Activated T-helper 17 cell treated with anti-CD3 and anti-CD28 coated beads, Interleukin-2, amount 50 U/mL, for 72 hours (primary cell): ENCODE measurements around the gene SPATA16. TPM values are rescaled to one million over a fixed set of nuclear protein-coding genes. Genes with fewer than 3 reads are reported as not detected.

Source experiments
- ATAC-seq: fragments of 150-1000 bp; cut with Tn5 transposase; replicated peaks from 2 replicates; pipeline ENCODE4 v1.10.0; 2021; ENCODE audit warnings: mild to moderate bottlenecking, moderate library complexity
- H3K27ac Mint-ChIP-seq: one replicate; pipeline ENCODE4 v1.8.0; 2022; ENCODE audit warnings: mixed read lengths
- H3K27me3 Mint-ChIP-seq: one replicate; pipeline ENCODE4 v1.8.0; 2022; ENCODE audit warnings: mixed read lengths
- H3K36me3 Mint-ChIP-seq: one replicate; pipeline ENCODE4 v1.8.0; 2022; ENCODE audit warnings: low read depth, mild to moderate bottlenecking, mixed read lengths
- H3K4me1 Mint-ChIP-seq: one replicate; pipeline ENCODE4 v1.8.0; 2022; ENCODE audit warnings: mixed read lengths
- H3K4me3 Mint-ChIP-seq: one replicate; pipeline ENCODE4 v1.8.0; 2022; ENCODE audit warnings: mild to moderate bottlenecking, mixed read lengths
- H3K9me3 Mint-ChIP-seq: one replicate; pipeline ENCODE4 v1.8.0; 2022; ENCODE audit warnings: mixed read lengths
- total RNA-seq, 2 donors: library from RNA; stranded (reverse); gene quantifications; one replicate each; pipeline ENCODE4 v1.2.3, GENCODE V29; 2022

The SPATA16 gene
- total RNA-seq, 2 donors from 2014 or later = not detected

DNA sequence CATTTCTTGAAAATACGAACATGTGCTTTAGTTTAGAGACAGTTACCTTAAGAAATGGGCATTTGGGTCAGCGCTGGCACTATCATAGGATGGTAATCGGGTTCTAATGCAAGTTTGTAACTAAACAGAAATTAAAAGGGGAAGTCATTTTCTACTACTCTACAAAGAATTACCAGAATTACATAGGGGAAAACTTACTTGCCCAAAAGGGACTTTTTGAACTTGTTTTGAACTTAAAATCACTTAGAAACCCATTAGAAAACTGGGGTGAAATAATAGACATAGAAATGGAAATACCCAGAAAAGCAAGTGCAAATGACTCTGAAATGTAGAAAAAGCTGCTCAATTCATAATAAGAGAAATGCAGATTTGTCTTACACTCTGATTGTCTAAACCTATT lies 44.9 kb downstream of the SPATA16 start:
- Mint-ChIP-seq H3K4me1 (no peaks in the 10 kb centered on the region), H3K4me3 (no peak overlapping the region), H3K27me3 (no peaks in the 10 kb centered on the region), H3K9me3 (no peaks in the 10 kb centered on the region), H3K27ac (no peak overlapping the region), H3K36me3 (no peaks in the 10 kb centered on the region)
- ATAC-seq = no peak

DNA sequence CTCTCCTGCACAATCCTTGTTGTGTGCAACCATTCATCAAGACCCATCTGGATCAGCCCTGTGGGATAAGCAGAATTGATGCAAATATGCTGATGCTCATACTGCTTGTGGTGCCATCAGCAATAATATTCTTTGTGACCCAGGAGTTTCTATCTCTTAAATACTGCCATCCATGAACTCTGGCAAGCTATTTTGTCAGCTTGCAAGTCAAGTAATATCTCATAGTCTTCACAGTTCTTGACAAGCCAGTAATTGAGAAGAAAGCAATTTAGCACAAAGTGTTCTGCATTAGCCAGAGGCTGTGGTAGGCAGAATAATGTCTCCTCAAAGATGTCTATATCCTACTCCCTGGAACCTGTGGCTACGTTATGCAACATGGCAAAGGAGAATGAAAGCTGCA lies 49.0 kb downstream of the SPATA16 start:
- no peak overlapping the region for H3K27ac Mint-ChIP-seq
- H3K9me3 Mint-ChIP-seq = no peaks in the 10 kb centered on the region
- no peak overlapping the region for H3K4me3 Mint-ChIP-seq
- H3K27me3 Mint-ChIP-seq = no peaks in the 10 kb centered on the region
- ATAC-seq = no peak
- H3K36me3 Mint-ChIP-seq = no peaks in the 10 kb centered on the region
- H3K4me1 Mint-ChIP-seq = no peaks in the 10 kb centered on the region

DNA sequence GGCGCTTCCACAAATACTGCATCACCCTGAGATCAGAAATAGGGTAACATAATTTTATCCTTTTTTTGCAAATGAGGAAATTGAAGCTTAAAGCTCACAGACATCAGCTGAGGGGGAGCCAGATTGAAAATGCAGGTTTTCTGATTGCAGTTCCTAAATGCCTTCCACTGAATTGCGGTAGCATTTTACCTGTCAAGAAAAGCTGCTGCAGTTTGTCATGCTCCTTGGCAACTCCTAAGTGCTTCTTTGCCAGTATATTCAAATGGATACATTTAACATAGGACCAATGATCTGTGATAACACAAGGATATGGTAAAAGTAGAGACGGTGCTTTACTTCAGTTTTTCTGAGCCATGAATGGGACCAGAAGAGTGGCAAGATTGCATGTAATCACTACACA lies 50.5 kb downstream of the SPATA16 start:
- Mint-ChIP-seq H3K27me3 (no peaks in the 10 kb centered on the region), H3K9me3 (peaks cover 5% of the 10 kb centered on the region), H3K4me3 (no peak overlapping the region), H3K27ac (no peak overlapping the region), H3K4me1 (no peaks in the 10 kb centered on the region), H3K36me3 (no peaks in the 10 kb centered on the region)
- ATAC-seq = no peak

DNA sequence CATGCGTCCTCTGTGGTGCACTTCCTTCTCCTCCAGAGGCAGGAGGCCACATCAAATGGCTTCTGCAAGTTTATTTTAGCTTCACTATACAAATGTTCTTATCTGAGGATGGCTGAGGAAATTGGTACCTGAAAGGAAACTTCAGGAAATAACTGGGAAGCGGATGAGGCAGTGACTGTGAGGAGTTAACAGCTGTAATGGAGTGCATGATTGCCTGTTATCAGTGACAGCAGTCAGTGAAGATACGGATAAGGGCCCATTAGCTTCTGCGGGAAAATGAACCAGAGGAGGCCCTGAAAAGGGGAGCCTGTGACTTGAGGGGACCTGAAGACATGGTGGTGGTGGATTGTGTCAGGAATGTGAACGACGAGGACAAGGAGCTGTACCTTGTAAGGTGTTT lies 51.8 kb downstream of the SPATA16 start:
- Mint-ChIP-seq H3K9me3 (peaks cover 5% of the 10 kb centered on the region), H3K4me3 (no peak overlapping the region), H3K27ac (no peak overlapping the region), H3K36me3 (no peaks in the 10 kb centered on the region), H3K4me1 (no peaks in the 10 kb centered on the region), H3K27me3 (no peaks in the 10 kb centered on the region)
- no peak for ATAC-seq

DNA sequence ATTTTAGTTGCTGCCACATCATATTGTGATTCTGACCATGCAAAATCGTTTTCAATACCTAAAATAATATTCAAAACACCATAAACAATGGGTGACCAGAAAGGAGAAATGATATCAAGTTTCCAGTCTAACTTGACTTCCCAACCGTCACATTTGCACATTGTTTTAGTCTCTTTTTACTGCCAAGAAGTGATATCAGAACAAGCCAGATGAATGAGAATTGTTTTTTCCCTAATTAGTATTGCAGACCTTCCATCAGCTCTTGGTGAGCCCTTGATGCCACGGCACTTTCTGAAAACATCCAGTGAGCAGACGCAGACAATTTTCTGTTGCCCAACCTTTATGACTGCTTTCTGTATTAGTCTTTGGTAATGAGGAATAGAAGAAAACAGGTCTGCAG lies 62.5 kb downstream of the SPATA16 start:
- H3K27ac Mint-ChIP-seq = no peak overlapping the region
- ATAC-seq = no peak
- H3K27me3 Mint-ChIP-seq = no peaks in the 10 kb centered on the region
- H3K9me3 Mint-ChIP-seq = peaks cover 12% of the 10 kb centered on the region
- H3K4me3 Mint-ChIP-seq = no peak overlapping the region
- H3K36me3 Mint-ChIP-seq = no peaks in the 10 kb centered on the region
- no peaks in the 10 kb centered on the region for H3K4me1 Mint-ChIP-seq

DNA sequence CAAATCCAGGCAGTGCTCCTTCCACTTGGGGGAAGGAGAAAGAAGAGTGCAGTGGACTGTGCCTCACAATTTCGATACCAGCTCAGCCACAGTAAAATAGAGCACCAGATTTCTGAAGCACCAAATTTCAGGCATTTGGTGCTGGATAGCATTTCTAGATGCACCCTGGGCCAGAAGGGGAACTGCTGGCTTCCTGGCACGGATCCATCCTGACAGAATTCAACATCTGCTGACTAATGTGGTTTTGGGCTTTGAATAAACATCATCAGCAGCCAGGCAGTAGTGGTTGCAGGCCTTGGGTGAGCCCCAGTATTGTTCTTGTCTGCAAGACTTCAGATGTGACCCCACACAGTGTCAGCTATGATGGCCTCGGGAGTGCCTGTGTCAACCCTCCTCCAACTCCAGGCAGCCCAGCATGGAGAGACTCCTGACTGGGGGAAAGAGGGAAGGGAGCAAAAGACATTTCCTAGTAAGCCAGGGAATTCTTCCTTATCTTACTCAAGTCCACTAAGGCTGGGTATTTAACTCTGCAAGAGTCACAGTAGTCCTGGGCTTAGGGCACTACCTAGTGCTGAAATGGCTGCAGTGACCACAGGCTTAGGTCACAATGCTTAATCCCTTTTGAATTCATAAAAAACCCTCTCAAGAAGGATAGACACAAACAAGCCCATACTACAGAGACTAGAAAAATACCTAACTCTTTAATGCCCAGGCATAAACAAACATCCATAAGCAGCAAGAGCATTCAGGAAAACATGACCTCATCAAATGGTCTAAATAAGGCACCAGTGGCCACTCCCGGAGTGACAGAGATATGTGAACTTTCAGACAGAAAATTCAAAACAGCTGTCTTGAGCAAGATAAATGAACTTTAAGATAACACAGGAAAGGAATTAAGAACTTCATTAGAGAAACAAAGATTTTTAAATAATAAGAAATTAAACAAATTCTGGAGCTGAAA lies 74.7 kb downstream of the SPATA16 start:
- Mint-ChIP-seq H3K27me3 (no peaks in the 10 kb centered on the region), H3K9me3 (peaks cover 16% of the 10 kb centered on the region), H3K27ac (no peak overlapping the region), H3K36me3 (no peaks in the 10 kb centered on the region), H3K4me3 (no peak overlapping the region), H3K4me1 (no peaks in the 10 kb centered on the region)
- no peak for ATAC-seq

DNA sequence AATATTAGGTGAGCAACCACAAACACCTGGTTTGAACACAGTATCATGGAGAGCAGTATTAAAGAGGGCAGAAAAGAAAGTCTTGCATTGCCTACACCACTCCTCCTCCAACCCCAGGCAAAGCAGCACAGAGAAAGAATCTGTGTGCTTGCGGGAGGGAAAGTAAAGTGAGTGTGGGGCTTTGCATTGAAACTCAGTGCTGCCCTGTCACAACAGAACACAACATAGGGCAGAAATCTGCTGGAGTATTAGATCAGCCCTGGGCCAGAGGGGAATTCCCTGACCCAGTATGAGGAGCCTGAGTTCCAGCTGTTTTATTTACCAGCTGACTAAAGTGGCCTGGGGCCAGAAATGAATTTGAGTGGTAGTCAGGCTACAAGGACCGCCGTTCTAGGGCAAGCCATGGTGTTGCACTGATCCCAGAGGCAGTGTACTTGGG lies 75.5 kb downstream of the SPATA16 start:
- no peak overlapping the region for H3K4me3 Mint-ChIP-seq
- no peaks in the 10 kb centered on the region for H3K27me3 Mint-ChIP-seq
- H3K36me3 Mint-ChIP-seq = no peaks in the 10 kb centered on the region
- H3K4me1 Mint-ChIP-seq = no peaks in the 10 kb centered on the region
- ATAC-seq = no peak
- no peak overlapping the region for H3K27ac Mint-ChIP-seq
- H3K9me3 Mint-ChIP-seq = peaks cover 12% of the 10 kb centered on the region

DNA sequence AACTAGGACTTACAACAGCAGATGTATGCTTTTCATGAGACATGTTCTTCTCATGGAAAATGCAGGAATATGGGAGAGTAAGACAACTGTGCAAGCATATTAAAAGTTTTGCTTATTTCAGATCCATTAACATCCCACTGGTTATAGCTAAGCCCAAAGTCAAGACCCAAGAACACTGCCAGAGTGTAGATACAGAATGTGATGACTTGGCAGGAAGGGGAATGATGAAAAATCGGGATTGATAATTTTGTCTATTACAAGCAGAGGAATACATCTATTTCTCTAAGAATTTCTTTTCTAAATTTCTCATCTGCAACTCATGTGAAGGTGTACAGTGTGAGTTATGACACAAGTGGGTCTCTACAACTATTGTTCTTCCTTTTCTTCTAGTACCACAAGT lies 76.4 kb downstream of the SPATA16 start:
- no peaks in the 10 kb centered on the region for H3K4me1 Mint-ChIP-seq
- no peaks in the 10 kb centered on the region for H3K36me3 Mint-ChIP-seq
- H3K9me3 Mint-ChIP-seq = peaks cover 12% of the 10 kb centered on the region
- H3K4me3 Mint-ChIP-seq = no peak overlapping the region
- no peak overlapping the region for H3K27ac Mint-ChIP-seq
- no peaks in the 10 kb centered on the region for H3K27me3 Mint-ChIP-seq
- ATAC-seq = no peak

DNA sequence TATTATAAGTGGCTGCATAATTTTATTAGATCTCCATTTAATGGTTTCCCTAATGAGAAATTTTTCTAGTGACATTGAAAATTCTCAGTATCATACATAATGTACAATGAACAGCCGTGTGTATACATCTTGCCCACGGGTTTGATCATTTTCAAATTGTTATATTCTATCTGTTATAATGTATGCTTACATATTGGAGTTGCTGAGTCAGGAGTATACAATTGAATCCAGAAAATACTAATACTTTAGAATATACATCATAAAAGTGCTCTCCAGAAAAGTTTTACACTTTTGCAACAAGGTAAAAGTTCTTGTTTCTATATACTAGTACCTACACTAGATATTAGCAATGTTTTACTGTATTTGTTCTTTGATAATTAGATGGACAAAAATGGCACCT lies 82.8 kb downstream of the SPATA16 start:
- Mint-ChIP-seq H3K27me3 (no peaks in the 10 kb centered on the region), H3K9me3 (no peaks in the 10 kb centered on the region), H3K4me3 (no peak overlapping the region), H3K27ac (no peak overlapping the region), H3K36me3 (no peaks in the 10 kb centered on the region), H3K4me1 (no peaks in the 10 kb centered on the region)
- ATAC-seq = no peak

DNA sequence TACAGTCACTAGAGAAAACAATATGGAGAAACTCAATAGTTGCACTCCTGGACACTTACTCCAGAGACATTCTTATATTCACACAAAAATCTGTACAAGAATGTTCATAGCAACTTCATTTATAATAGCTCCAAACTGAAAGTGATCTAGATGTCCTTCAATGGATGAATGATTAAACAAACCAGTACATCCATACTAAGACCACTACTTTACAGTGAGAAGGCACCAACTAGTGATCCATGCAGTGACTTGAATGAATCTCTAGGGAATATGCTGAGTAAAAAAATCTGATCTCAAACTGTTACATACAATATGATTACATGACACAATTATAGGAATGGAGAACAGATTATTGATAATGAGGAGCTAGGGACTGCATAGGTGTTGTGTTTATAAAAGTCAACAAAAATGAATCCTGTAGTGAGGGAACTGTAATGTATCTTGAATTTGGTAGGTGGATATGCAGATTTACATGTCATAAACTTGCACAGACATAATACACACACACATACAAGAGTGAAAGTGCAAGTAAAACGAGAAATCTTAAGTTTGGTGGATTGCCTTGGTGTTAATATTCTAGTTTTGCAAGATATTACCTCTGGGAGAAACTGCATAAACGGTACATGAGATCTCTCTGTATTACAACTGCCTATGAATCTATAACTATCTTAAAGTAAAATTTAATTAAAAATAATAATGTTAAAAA lies 85.7 kb downstream of the SPATA16 start:
- Mint-ChIP-seq H3K27ac (no peak overlapping the region), H3K9me3 (no peaks in the 10 kb centered on the region), H3K36me3 (no peaks in the 10 kb centered on the region), H3K4me1 (no peaks in the 10 kb centered on the region), H3K27me3 (no peaks in the 10 kb centered on the region), H3K4me3 (no peak overlapping the region)
- no peak for ATAC-seq

DNA sequence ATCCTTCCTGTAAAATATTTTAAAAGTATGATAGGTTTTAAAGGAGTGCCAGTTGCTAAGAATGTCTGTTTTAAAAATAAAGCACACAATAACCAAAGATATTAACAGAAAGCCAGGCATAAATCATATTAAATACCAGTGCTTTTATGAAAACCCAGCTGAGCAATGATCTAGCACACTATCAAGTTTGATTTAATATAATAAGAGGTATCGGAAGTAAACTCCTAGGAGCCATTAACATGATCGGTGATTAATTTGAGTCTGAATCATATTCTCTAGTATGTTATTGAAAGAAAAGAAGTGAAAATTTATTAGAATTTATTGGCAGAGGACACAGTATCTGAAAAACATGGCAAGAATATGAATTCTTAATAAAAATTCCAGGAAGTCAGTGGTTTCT lies 91.7 kb downstream of the SPATA16 start:
- Mint-ChIP-seq H3K27ac (no peak overlapping the region), H3K9me3 (no peaks in the 10 kb centered on the region), H3K27me3 (no peaks in the 10 kb centered on the region), H3K4me1 (no peaks in the 10 kb centered on the region), H3K36me3 (no peaks in the 10 kb centered on the region), H3K4me3 (no peak overlapping the region)
- ATAC-seq = no peak

DNA sequence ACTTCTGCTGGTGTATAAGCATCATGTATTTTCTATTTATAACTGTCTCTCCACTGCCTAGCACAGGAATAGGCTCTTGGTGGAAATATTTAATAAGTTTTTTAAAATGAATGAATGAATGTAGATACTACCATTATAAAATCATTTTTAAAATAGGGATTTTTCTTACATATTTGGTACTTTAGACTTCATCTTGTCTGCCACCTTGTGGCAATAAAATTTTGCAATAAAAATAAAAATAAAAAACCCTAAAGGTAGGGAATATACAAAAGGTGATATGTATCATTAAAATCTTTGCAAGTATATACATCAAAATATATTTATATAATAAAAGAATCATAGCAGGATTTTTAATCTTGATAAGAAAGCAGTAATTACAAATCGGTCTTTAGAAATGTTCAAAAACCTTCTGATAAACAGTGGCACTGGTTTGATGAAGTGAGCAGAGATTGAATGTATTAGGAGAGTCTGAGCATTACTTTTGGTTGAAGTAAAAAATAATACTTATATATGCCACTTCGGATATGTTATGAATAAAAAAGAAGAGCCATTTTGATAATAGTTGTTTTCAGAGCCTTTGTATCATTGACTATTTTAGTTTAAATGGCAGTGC lies 95.2 kb downstream of the SPATA16 start:
- H3K36me3 Mint-ChIP-seq = no peaks in the 10 kb centered on the region
- no peak overlapping the region for H3K4me3 Mint-ChIP-seq
- ATAC-seq = no peak
- H3K27me3 Mint-ChIP-seq = no peaks in the 10 kb centered on the region
- no peaks in the 10 kb centered on the region for H3K4me1 Mint-ChIP-seq
- no peak overlapping the region for H3K27ac Mint-ChIP-seq
- no peaks in the 10 kb centered on the region for H3K9me3 Mint-ChIP-seq

DNA sequence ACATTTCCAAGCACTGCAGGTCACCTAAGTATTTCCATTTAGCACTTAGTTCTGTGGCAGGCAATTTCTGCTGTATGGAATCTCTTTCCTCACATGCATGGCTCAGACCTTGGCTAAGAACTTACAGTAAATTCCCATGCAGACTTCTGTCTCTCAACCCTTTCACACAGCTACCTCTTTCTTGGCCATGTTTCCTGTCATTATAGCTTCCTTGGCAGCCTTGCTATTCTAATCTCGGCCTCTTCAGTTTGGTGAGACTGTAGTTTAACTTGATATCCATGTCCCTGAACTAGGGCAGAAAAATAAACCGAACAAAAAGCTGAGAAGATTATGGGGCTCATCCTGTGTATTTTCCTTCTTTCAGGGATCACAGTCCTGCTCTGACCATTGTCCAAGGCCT lies 96.0 kb downstream of the SPATA16 start:
- no peak overlapping the region for H3K27ac Mint-ChIP-seq
- no peaks in the 10 kb centered on the region for H3K27me3 Mint-ChIP-seq
- no peak for ATAC-seq
- no peaks in the 10 kb centered on the region for H3K4me1 Mint-ChIP-seq
- no peaks in the 10 kb centered on the region for H3K9me3 Mint-ChIP-seq
- H3K36me3 Mint-ChIP-seq = no peaks in the 10 kb centered on the region
- H3K4me3 Mint-ChIP-seq = no peak overlapping the region

DNA sequence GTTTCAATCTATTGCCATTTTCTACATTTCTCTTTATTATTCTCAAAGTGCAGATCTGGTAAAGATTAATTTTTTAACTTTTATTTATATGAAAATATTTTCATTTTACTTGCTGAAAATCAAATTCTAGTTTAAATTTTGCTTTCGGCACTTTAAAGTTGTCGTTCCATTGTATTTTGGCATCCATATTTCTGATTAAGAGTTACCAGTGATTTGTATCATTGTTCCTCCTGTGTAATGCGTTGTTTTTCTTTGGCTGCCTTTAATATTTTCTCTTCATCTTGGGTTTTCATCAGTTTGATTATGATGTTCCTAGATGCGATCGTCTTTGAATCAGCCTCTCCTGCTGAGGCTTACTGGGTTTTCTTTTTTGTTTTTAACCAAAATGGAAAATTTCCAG lies 97.3 kb downstream of the SPATA16 start:
- Mint-ChIP-seq H3K27ac (no peak overlapping the region), H3K4me3 (no peak overlapping the region), H3K4me1 (no peaks in the 10 kb centered on the region), H3K36me3 (no peaks in the 10 kb centered on the region), H3K9me3 (no peaks in the 10 kb centered on the region), H3K27me3 (no peaks in the 10 kb centered on the region)
- no peak for ATAC-seq

DNA sequence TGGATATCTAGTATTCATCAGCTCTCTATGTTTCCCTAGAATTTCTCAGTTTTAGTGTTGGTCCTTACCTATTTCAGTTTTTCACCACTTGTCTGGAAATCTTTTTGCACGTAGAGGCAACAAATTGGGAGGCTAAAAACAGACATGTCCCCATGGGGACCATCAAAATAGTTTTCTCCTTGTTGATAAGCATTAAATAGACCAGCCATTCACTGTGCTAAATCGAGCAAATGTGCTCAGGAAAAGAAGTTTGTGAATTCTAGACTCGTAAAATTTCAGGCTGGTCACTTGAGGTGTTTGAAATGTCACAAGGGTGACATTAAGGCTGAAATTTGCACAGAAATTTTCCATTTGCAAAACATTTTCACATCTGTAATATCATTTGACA lies 102.6 kb downstream of the SPATA16 start:
- no peak for ATAC-seq
- no peak overlapping the region for H3K27ac Mint-ChIP-seq
- no peaks in the 10 kb centered on the region for H3K36me3 Mint-ChIP-seq
- H3K4me3 Mint-ChIP-seq = no peak overlapping the region
- H3K4me1 Mint-ChIP-seq = no peaks in the 10 kb centered on the region
- no peaks in the 10 kb centered on the region for H3K27me3 Mint-ChIP-seq
- no peaks in the 10 kb centered on the region for H3K9me3 Mint-ChIP-seq
